ENCODE results near the gene RDH8.

RDH8 gene

DNA sequence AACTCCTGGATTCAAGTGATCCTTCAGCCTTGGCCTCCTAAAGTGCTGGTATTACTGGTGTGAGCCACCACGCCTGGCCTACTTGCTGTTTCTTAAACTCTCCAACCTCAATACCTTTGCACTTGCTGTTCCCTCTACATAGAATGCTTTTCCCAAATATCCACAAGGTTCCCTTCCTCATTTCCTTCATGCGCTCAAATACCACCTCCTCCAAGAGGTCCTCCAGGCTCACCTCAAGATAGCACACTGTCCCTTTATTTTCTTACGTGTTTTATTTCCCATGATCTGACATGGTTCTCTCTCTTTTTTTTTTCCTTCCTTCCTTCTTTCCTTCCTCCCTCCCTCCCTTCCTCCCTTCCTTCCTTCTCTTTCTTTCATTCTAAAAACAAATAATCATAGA lies 13.5 kb downstream of the RDH8 start:
- Histone ChIP-seq H3K4me1 (ENCODE audit: control insufficient read depth, insufficient read depth, low read length, poor library complexity, severe bottlenecking) (no peaks in the 10 kb centered on the region), H3K4me3 (ENCODE audit: insufficient read depth, low read depth, low read length, poor library complexity, severe bottlenecking) (no peak overlapping the region), H3K36me3 (ENCODE audit: control insufficient read depth, insufficient read depth, low read length) (no peaks in the 10 kb centered on the region), H3K27ac (ENCODE audit: insufficient read depth, low read length, poor library complexity, severe bottlenecking) (no peak overlapping the region), H3K9me3 (ENCODE audit: control insufficient read depth, low read length) (no peaks in the 10 kb centered on the region), H3K27me3 (replicated peaks; ENCODE audit: control insufficient read depth, insufficient read depth, low read length, poor library complexity, severe bottlenecking) (no peaks in the 10 kb centered on the region)
- DNase-seq, result no peak

DNA sequence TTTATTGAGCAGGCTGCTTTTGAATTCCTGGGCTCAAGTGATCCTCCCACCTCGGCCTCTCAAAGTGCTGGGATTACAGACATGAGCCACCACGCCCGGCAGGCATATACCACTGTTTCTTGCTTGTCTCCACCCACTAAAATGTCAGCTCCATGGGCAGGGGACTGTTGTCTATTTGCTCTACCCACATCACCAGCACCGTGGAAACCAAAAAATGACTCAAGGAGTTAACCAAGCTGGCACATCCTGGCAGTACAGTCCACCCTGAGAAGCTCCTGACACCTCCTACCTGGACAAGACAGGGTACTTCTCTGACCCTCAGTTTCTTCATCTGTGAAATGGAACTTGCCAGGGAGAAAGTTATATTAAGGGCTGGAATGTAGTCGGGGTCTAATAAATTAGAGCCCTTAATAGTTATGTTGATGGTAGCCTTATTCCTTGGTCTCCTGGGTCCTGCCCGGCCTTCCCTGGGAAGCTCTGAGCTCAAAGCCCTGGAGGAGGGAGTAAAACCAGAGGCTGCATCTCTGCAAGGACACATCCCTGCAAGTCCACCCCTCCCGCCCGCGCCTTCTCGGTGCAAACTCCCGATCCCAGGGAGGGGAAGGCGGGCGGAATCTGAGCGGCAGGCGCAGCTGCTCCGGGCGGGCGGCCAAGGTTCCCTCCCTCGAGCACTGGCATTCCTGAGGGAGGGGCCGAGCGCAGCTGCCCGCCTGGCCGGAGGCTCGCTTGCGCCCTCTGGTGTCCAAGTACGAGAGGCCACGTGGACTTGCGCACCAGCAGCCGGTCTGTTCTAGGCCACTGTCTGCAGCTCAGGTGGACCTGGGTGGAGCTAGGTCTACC lies 14.1 kb downstream of the RDH8 start:
- Histone ChIP-seq H3K36me3 (ENCODE audit: control insufficient read depth, insufficient read depth, low read length) (no peaks in the 10 kb centered on the region), H3K4me3 (ENCODE audit: insufficient read depth, low read depth, low read length, poor library complexity, severe bottlenecking) (peak overlapping the region; percentile 25), H3K27me3 (replicated peaks; ENCODE audit: control insufficient read depth, insufficient read depth, low read length, poor library complexity, severe bottlenecking) (no peaks in the 10 kb centered on the region), H3K27ac (ENCODE audit: insufficient read depth, low read length, poor library complexity, severe bottlenecking) (no peak overlapping the region), H3K9me3 (ENCODE audit: control insufficient read depth, low read length) (no peaks in the 10 kb centered on the region), H3K4me1 (ENCODE audit: control insufficient read depth, insufficient read depth, low read length, poor library complexity, severe bottlenecking) (no peaks in the 10 kb centered on the region)
- peak; percentile 40 to 74 (median 67) for DNase-seq

DNA sequence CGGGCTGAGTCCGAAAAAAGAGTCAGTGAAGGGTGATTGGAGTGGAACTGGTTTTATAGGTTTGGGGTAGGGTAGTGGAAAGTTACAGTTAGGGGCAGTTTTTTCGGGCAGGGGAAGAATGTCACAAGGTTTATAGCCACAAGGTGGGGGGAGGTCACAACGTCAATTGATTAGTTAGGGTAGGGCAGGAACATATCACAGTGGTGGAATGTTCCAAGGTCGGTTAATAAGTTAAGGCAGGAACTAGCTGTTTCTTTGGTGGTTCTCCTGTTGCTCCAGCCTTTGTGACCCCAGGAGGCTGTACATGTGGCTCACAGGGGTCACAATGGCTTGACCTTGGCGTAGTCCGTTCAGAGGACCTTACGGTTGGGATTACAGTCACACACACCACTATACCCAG lies 20.3 kb downstream of the RDH8 start:
- no peak for DNase-seq
- H3K27ac ChIP-seq (ENCODE audit: insufficient read depth, low read length, poor library complexity, severe bottlenecking), result no peak overlapping the region
- H3K36me3 ChIP-seq (ENCODE audit: control insufficient read depth, insufficient read depth, low read length), result no peaks in the 10 kb centered on the region
- no peak overlapping the region for H3K4me3 ChIP-seq (ENCODE audit: insufficient read depth, low read depth, low read length, poor library complexity, severe bottlenecking)
- H3K4me1 ChIP-seq (ENCODE audit: control insufficient read depth, insufficient read depth, low read length, poor library complexity, severe bottlenecking), result no peaks in the 10 kb centered on the region
- no peaks in the 10 kb centered on the region for H3K27me3 ChIP-seq (replicated peaks; ENCODE audit: control insufficient read depth, insufficient read depth, low read length, poor library complexity, severe bottlenecking)
- H3K9me3 ChIP-seq (ENCODE audit: control insufficient read depth, low read length), result no peaks in the 10 kb centered on the region

DNA sequence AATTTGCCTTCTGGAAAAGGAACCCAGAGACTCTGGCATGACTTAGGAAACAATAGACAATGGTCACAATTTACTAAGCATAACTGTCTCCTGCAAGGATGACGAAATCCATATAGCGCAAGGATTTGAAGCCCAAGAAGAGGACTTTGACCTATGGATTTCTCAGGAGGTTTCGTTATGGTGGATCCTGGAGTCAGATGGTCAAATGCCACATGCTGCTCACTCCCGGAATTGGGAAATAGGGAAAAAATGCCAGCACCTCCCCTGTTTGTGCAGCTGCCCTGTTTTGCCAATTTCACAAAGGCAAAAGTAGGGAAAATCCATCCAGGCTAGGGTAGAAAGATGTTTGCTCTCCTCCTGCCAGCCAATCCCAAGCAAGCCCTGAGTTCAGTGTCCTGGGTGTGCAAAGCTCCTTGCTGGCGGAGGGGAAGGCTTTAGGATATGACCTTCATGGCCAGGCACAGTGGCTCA lies 23.4 kb downstream of the RDH8 start:
- Histone ChIP-seq H3K4me3 (ENCODE audit: insufficient read depth, low read depth, low read length, poor library complexity, severe bottlenecking) (no peak overlapping the region), H3K4me1 (ENCODE audit: control insufficient read depth, insufficient read depth, low read length, poor library complexity, severe bottlenecking) (no peaks in the 10 kb centered on the region), H3K9me3 (ENCODE audit: control insufficient read depth, low read length) (no peaks in the 10 kb centered on the region), H3K27ac (ENCODE audit: insufficient read depth, low read length, poor library complexity, severe bottlenecking) (no peak overlapping the region), H3K36me3 (ENCODE audit: control insufficient read depth, insufficient read depth, low read length) (no peaks in the 10 kb centered on the region), H3K27me3 (replicated peaks; ENCODE audit: control insufficient read depth, insufficient read depth, low read length, poor library complexity, severe bottlenecking) (no peaks in the 10 kb centered on the region)
- no peak for DNase-seq

DNA sequence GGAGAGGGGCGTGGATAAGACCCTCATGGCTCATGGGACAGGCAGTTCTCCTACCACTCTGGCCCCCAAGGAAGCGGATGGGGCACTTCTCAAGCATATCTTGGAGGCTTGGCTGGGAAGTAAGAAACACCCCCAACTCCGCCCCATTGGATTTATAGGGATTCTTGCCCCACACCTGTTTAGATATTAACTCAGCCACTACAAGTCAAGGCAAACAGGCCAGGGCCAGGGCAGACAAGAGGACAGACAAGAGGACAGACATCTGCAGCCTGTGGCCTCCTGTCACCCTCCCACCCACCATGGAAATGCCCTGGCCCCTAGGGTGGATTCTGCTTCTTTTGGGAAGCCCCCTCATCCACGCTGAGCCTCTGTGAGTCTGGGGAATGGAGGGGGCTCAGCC lies 24.1 kb downstream of the RDH8 start:
- Histone ChIP-seq H3K4me3 (ENCODE audit: insufficient read depth, low read depth, low read length, poor library complexity, severe bottlenecking) (no peak overlapping the region), H3K9me3 (ENCODE audit: control insufficient read depth, low read length) (no peaks in the 10 kb centered on the region), H3K27me3 (replicated peaks; ENCODE audit: control insufficient read depth, insufficient read depth, low read length, poor library complexity, severe bottlenecking) (no peaks in the 10 kb centered on the region), H3K4me1 (ENCODE audit: control insufficient read depth, insufficient read depth, low read length, poor library complexity, severe bottlenecking) (no peaks in the 10 kb centered on the region), H3K27ac (ENCODE audit: insufficient read depth, low read length, poor library complexity, severe bottlenecking) (no peak overlapping the region), H3K36me3 (ENCODE audit: control insufficient read depth, insufficient read depth, low read length) (no peaks in the 10 kb centered on the region)
- no peak for DNase-seq

DNA sequence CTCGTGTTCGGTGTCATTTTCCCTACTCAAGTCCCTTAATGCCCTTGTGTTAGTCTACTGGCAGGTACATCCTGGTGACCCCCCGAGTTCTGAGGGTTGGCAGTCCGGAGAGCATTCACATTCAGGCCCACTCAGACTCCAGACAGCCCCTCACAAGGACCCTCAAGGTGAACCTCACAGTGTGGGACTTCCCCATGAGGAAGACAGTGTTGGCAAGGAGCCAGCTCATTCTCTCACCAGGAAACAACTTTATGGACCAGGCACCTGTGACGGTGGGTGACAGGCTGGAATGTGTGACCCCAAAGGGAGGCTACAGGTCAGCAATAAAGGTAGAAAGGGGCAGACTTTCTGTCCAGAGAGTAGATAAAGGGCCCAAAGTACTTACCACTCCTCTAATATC lies 24.5 kb downstream of the RDH8 start:
- H3K4me1 ChIP-seq (ENCODE audit: control insufficient read depth, insufficient read depth, low read length, poor library complexity, severe bottlenecking), result no peaks in the 10 kb centered on the region
- no peak overlapping the region for H3K4me3 ChIP-seq (ENCODE audit: insufficient read depth, low read depth, low read length, poor library complexity, severe bottlenecking)
- no peaks in the 10 kb centered on the region for H3K27me3 ChIP-seq (replicated peaks; ENCODE audit: control insufficient read depth, insufficient read depth, low read length, poor library complexity, severe bottlenecking)
- H3K36me3 ChIP-seq (ENCODE audit: control insufficient read depth, insufficient read depth, low read length), result no peaks in the 10 kb centered on the region
- no peak overlapping the region for H3K27ac ChIP-seq (ENCODE audit: insufficient read depth, low read length, poor library complexity, severe bottlenecking)
- DNase-seq, result no peak
- no peaks in the 10 kb centered on the region for H3K9me3 ChIP-seq (ENCODE audit: control insufficient read depth, low read length)

DNA sequence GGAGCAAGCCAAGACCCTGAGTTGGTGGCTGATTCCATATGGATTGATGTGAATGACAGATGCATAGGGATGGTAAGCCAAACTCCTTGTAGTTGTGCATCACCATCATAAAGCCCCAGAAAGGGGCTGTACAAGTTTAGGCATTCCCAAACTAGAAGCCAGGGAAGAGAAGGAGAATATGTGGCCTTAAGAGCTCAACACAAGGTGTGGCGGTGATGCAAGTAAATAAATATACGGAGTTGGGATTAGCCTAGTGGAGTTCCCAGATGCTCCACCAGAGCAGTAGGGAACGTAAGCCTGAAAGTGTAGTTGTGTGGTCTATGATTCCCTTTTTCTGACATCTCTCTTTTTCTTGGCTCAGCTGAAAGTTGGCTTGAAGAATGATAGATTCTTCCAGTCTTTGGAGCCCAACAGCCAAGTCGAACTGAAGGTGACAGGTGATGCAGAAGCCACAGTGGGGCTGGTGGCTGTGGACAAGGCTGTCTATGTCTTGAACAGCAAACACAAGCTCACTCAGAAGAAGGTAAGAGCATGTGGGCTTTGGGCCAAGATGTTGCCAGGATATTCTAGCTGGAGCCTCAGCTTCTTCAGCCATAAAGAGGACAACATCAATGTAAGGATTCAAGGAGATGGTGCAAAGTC lies 30.1 kb downstream of the RDH8 start:
- Histone ChIP-seq H3K4me3 (ENCODE audit: insufficient read depth, low read depth, low read length, poor library complexity, severe bottlenecking) (no peak overlapping the region), H3K4me1 (ENCODE audit: control insufficient read depth, insufficient read depth, low read length, poor library complexity, severe bottlenecking) (no peaks in the 10 kb centered on the region), H3K27ac (ENCODE audit: insufficient read depth, low read length, poor library complexity, severe bottlenecking) (no peak overlapping the region), H3K9me3 (ENCODE audit: control insufficient read depth, low read length) (no peaks in the 10 kb centered on the region), H3K36me3 (ENCODE audit: control insufficient read depth, insufficient read depth, low read length) (no peaks in the 10 kb centered on the region), H3K27me3 (replicated peaks; ENCODE audit: control insufficient read depth, insufficient read depth, low read length, poor library complexity, severe bottlenecking) (peaks cover 4% of the 10 kb centered on the region)
- no peak for DNase-seq

DNA sequence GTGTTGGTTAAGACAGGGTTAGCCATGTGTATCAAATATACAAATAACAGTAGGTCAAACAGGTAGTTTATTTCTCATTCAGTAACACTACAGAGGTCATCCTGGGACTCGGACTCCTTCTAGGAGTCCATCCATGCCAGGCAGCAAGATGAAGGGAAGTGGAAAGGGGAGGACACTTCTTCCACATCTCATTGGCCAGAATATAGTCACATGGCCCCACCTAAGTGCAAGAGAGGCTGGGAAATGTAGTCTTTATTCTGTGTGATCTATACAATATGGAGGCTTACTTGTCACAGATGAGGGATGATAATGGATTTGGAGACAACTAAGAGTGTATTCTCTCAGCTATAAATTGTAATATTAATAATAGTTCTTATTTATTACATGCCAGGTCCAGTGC lies 31.1 kb downstream of the RDH8 start:
- H3K27me3 ChIP-seq (replicated peaks; ENCODE audit: control insufficient read depth, insufficient read depth, low read length, poor library complexity, severe bottlenecking), result peaks cover 4% of the 10 kb centered on the region
- no peak for DNase-seq
- no peaks in the 10 kb centered on the region for H3K36me3 ChIP-seq (ENCODE audit: control insufficient read depth, insufficient read depth, low read length)
- H3K4me3 ChIP-seq (ENCODE audit: insufficient read depth, low read depth, low read length, poor library complexity, severe bottlenecking), result no peak overlapping the region
- H3K4me1 ChIP-seq (ENCODE audit: control insufficient read depth, insufficient read depth, low read length, poor library complexity, severe bottlenecking), result no peaks in the 10 kb centered on the region
- no peaks in the 10 kb centered on the region for H3K9me3 ChIP-seq (ENCODE audit: control insufficient read depth, low read length)
- H3K27ac ChIP-seq (ENCODE audit: insufficient read depth, low read length, poor library complexity, severe bottlenecking), result no peak overlapping the region

DNA sequence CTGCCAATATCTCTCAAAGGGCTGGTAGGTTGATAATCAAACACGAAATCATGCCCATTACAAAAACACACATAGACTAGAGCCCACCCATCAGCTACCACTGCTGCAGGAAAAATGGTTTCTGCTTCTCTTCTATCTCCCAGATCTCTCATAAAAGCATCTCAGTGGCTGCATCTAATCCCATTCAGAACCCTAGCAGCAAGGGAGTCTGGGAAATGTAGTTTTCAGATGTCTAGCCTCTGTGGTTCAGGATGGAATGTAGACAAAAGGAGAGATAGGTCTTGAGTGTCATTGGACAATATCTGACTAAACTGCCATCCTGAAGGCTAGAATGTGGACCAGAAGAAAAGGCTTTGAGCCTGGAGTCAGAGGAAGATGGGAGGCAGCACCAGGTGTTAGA lies 32.1 kb downstream of the RDH8 start:
- no peaks in the 10 kb centered on the region for H3K4me1 ChIP-seq (ENCODE audit: control insufficient read depth, insufficient read depth, low read length, poor library complexity, severe bottlenecking)
- DNase-seq, result no peak
- no peaks in the 10 kb centered on the region for H3K36me3 ChIP-seq (ENCODE audit: control insufficient read depth, insufficient read depth, low read length)
- H3K9me3 ChIP-seq (ENCODE audit: control insufficient read depth, low read length), result no peaks in the 10 kb centered on the region
- H3K4me3 ChIP-seq (ENCODE audit: insufficient read depth, low read depth, low read length, poor library complexity, severe bottlenecking), result no peak overlapping the region
- no peak overlapping the region for H3K27ac ChIP-seq (ENCODE audit: insufficient read depth, low read length, poor library complexity, severe bottlenecking)
- H3K27me3 ChIP-seq (replicated peaks; ENCODE audit: control insufficient read depth, insufficient read depth, low read length, poor library complexity, severe bottlenecking), result peaks cover 4% of the 10 kb centered on the region

DNA sequence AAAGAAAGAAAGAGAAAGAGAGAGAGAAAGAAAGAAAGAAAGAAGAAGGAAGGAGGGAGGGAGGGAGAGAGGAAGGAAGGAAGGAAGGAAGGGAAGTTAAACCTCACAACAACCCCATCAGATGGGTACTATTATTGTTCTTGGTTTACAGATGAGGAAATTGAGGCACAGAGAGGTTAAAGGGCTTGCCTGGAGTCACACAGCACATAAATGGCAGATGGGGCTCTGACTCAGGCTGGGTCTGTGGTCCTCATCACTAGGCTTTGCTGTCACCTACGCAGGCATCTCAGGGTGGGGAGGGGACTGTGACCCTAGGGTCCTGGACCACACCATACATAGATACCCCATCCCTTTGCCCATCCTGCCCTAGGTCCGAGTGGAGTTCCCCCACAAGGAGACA lies 36.3 kb downstream of the RDH8 start:
- Histone ChIP-seq H3K4me3 (ENCODE audit: insufficient read depth, low read depth, low read length, poor library complexity, severe bottlenecking) (no peak overlapping the region), H3K36me3 (ENCODE audit: control insufficient read depth, insufficient read depth, low read length) (no peaks in the 10 kb centered on the region), H3K27ac (ENCODE audit: insufficient read depth, low read length, poor library complexity, severe bottlenecking) (no peak overlapping the region), H3K27me3 (replicated peaks; ENCODE audit: control insufficient read depth, insufficient read depth, low read length, poor library complexity, severe bottlenecking) (peaks cover 4% of the 10 kb centered on the region), H3K9me3 (ENCODE audit: control insufficient read depth, low read length) (no peaks in the 10 kb centered on the region), H3K4me1 (ENCODE audit: control insufficient read depth, insufficient read depth, low read length, poor library complexity, severe bottlenecking) (no peaks in the 10 kb centered on the region)
- DNase-seq, result no peak
